GM13976 (cell line): Measurements from ENCODE around the gene NDUFB6.

Experiments used
- DNase-seq: peaks from one replicate; pipeline ENCODE4 v3.0.0; 2012; ENCODE audit warnings: low spot score
- CTCF ChIP-seq: IDR thresholded peaks from 2 replicates; pipeline ENCODE4 v1.5.1; 2012; ENCODE audit warnings: borderline replicate concordance, mild to moderate bottlenecking; ENCODE audit not compliant: insufficient read depth; ENCODE audit errors: extremely low read depth, missing control alignments, control extremely low read depth
- in situ Hi-C: fragments of 300-500 bp; cut with MboI; formaldehyde crosslinking; loops from one replicate; pipeline ENCODE4 v1.12.0; 2022; ENCODE audit warnings: low sequenced_read_pairs, mixed read lengths, inconsistent platforms; ENCODE audit not compliant: unreplicated experiment

Gene NDUFB6

GRCh38 chr9:32573821-32574220, 862 bp upstream of the NDUFB6 start:
- TF ChIP-seq CTCF, result no peak
- in situ Hi-C loops, result no loop called here
- DNase-seq, result no peak

- TF ChIP-seq CTCF, result peak; percentile 60
- in situ Hi-C loops, result no loop called here
- DNase-seq, result peak; percentile 82
These were observed 725 bp downstream of the NDUFB6 start for GRCh38 chr9:32571969-32572899.

- in situ Hi-C loops, result no loop called here
- DNase-seq, result no peak
- no peak for TF ChIP-seq CTCF
These were observed 2.7 kb downstream of the NDUFB6 start for GRCh38 chr9:32570262-32570661.

- no peak for DNase-seq
- in situ Hi-C loops, result no loop called here
- no peak for TF ChIP-seq CTCF
These were observed 6.2 kb downstream of the NDUFB6 start for GRCh38 chr9:32566770-32567169.

GRCh38 chr9:32565967-32566366, 7.0 kb downstream of the NDUFB6 start:
- no peak for TF ChIP-seq CTCF
- no peak for DNase-seq
- in situ Hi-C loops, result no loop called here

- in situ Hi-C loops, result no loop called here
- no peak for TF ChIP-seq CTCF
- DNase-seq, result no peak
These were observed 14.5 kb downstream of the NDUFB6 start for GRCh38 chr9:32558408-32558934.
